ENCODE data around the gene MPP4.

DNA sequence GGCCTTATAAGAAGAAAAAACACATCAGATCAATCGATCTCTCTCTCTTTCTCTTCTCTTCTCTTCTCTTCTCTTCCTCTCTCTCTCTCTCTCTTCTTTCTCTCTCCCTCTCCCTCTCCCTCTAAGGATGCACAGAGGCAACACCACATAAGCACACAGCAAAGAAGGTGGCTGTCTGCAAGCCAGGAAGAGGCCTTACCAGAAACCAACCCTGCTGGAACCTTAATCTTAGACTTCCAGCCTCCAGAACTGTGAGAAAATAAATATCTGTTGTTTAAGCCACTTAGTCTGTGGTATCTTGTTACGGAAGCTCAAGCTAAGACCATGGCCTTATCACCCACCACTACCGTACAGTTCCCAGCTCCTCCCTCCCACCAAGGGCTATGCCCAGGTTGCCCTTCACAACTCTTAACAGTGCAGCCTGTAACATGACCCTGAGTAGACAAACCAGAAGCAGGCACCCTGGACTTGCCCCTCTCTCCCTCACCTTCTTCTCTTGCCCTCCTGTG is 30.0 kb downstream of the MPP4 start:
- TF ChIP-seq, protein P1, sequence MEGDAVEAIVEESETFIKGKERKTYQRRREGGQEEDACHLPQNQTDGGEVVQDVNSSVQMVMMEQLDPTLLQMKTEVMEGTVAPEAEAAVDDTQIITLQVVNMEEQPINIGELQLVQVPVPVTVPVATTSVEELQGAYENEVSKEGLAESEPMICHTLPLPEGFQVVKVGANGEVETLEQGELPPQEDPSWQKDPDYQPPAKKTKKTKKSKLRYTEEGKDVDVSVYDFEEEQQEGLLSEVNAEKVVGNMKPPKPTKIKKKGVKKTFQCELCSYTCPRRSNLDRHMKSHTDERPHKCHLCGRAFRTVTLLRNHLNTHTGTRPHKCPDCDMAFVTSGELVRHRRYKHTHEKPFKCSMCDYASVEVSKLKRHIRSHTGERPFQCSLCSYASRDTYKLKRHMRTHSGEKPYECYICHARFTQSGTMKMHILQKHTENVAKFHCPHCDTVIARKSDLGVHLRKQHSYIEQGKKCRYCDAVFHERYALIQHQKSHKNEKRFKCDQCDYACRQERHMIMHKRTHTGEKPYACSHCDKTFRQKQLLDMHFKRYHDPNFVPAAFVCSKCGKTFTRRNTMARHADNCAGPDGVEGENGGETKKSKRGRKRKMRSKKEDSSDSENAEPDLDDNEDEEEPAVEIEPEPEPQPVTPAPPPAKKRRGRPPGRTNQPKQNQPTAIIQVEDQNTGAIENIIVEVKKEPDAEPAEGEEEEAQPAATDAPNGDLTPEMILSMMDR (IDR thresholded peaks at IDR 0.05; ENCODE audit: borderline replicate concordance, extremely low read depth, low read length, poor library complexity, severe bottlenecking), result no peak
- TF ChIP-seq EZH2 (IDR thresholded peaks at IDR 0.05; ENCODE audit: borderline replicate concordance, low read depth, low read length, severe bottlenecking), result no peak

Measured in DND-41 (cell line).